H9 (cell line): ENCODE results near the gene PTF1A. TPM values are rescaled to one million over a fixed set of nuclear protein-coding genes. Genes with fewer than 3 reads are reported as not detected.

Source experiments
- DNase-seq: peaks from one replicate; pipeline ENCODE4 v3.0.0-alpha.2; 2017
- H2AFZ ChIP-seq: one replicate; pipeline ENCODE4 v1.6.1; 2013; ENCODE audit warnings: mild to moderate bottlenecking, low read length, control low read depth, moderate library complexity
- H2AK5ac ChIP-seq: 2 replicates; pipeline ENCODE4 v1.6.1; 2013; ENCODE audit warnings: low read length, control low read depth, mixed read lengths; ENCODE audit not compliant: insufficient read length
- H2BK120ac ChIP-seq: one replicate; pipeline ENCODE4 v1.6.1; 2013; ENCODE audit warnings: low read depth, mild to moderate bottlenecking, low read length, control low read depth, inconsistent platforms; ENCODE audit not compliant: poor library complexity, severe bottlenecking
- H2BK12ac ChIP-seq: 2 replicates; pipeline ENCODE4 v1.6.1; 2013; ENCODE audit warnings: low read length, control low read depth, mixed read lengths, low read depth; ENCODE audit not compliant: insufficient read length
- H2BK15ac ChIP-seq: 2 replicates; pipeline ENCODE4 v1.6.1; 2013; ENCODE audit warnings: low read depth, low read length, control low read depth
- H2BK20ac ChIP-seq: one replicate; pipeline ENCODE4 v1.6.1; 2013; ENCODE audit warnings: low read depth, mild to moderate bottlenecking, low read length, control low read depth, inconsistent platforms; ENCODE audit not compliant: poor library complexity, severe bottlenecking
- H2BK5ac ChIP-seq: 2 replicates; pipeline ENCODE4 v1.6.1; 2013; ENCODE audit warnings: low read length, control low read depth, mixed read lengths; ENCODE audit not compliant: insufficient read length
- H3K14ac ChIP-seq: 2 replicates; pipeline ENCODE4 v1.6.1; 2013; ENCODE audit warnings: low read length, control low read depth; ENCODE audit not compliant: insufficient read depth
- H3K18ac ChIP-seq: 2 replicates; pipeline ENCODE4 v1.6.1; 2013; ENCODE audit warnings: low read depth, mild to moderate bottlenecking, mixed read lengths, low read length, control low read depth; ENCODE audit not compliant: insufficient read length
- H3K23ac ChIP-seq: 2 replicates; pipeline ENCODE4 v1.6.1; 2013; ENCODE audit warnings: low read length, control low read depth, mixed read lengths, low read depth; ENCODE audit not compliant: insufficient read length
- H3K23me2 ChIP-seq: 2 replicates; pipeline ENCODE4 v1.6.1; 2013; ENCODE audit warnings: low read depth, mild to moderate bottlenecking, mixed read lengths, low read length, control low read depth; ENCODE audit not compliant: insufficient read length, poor library complexity, severe bottlenecking
- H3K27ac ChIP-seq: 2 replicates; pipeline ENCODE4 v1.5.1; 2013; ENCODE audit warnings: low read length, control low read depth, mixed read lengths, low read depth; ENCODE audit not compliant: insufficient read length
- H3K27me3 ChIP-seq: 2 replicates; pipeline ENCODE4 v1.6.1; 2013; ENCODE audit warnings: low read length, control low read depth, inconsistent platforms; ENCODE audit not compliant: insufficient read depth
- H3K4ac ChIP-seq: 2 replicates; pipeline ENCODE4 v1.6.1; 2013; ENCODE audit warnings: low read depth, mild to moderate bottlenecking, control low read depth, inconsistent platforms, low read length, moderate library complexity
- H3K4me1 ChIP-seq: 2 replicates; pipeline ENCODE4 v1.6.1; 2013; ENCODE audit warnings: low read length, control low read depth, inconsistent platforms; ENCODE audit not compliant: insufficient read depth
- H3K4me2 ChIP-seq: 2 replicates; pipeline ENCODE4 v1.6.1; 2013; ENCODE audit warnings: low read length, control low read depth, mixed read lengths; ENCODE audit not compliant: insufficient read length, insufficient read depth
- H3K56ac ChIP-seq: 2 replicates; pipeline ENCODE4 v1.6.1; 2013; ENCODE audit warnings: low read depth, mild to moderate bottlenecking, mixed read lengths, low read length, control low read depth; ENCODE audit not compliant: insufficient read length
- H3K79me1 ChIP-seq: 2 replicates; pipeline ENCODE4 v1.6.1; 2013; ENCODE audit warnings: low read depth, mild to moderate bottlenecking, moderate library complexity, low read length, control low read depth, inconsistent platforms; ENCODE audit not compliant: insufficient read depth, poor library complexity, severe bottlenecking
- H3K79me2 ChIP-seq: 2 replicates; pipeline ENCODE4 v1.6.1; 2013; ENCODE audit warnings: low read length, control low read depth, inconsistent platforms; ENCODE audit not compliant: insufficient read depth
- H3K9ac ChIP-seq: 2 replicates; pipeline ENCODE4 v1.6.1; 2013; ENCODE audit warnings: low read length, control low read depth, mixed read lengths; ENCODE audit not compliant: insufficient read length; ENCODE audit errors: extremely low read depth
- H3K9me3 ChIP-seq: one replicate; pipeline ENCODE4 v1.6.1; 2013; ENCODE audit warnings: low read depth, low read length, inconsistent platforms; ENCODE audit not compliant: control insufficient read depth
- H3T11ph ChIP-seq: one replicate; pipeline ENCODE4 v1.6.1; 2013; ENCODE audit warnings: mild to moderate bottlenecking, low read length, control low read depth, inconsistent platforms
- H4K20me1 ChIP-seq: one replicate; pipeline ENCODE4 v1.6.1; 2013; ENCODE audit not compliant: control insufficient read depth, insufficient read length, insufficient read depth
- H4K5ac ChIP-seq: 2 replicates; pipeline ENCODE4 v1.6.1; 2013; ENCODE audit warnings: low read depth, mild to moderate bottlenecking, mixed read lengths, low read length, control low read depth; ENCODE audit not compliant: insufficient read length
- H4K8ac ChIP-seq: replicated peaks from 2 replicates; pipeline ENCODE4 v1.6.1; 2013; ENCODE audit warnings: low read length, control low read depth, mixed read lengths, low read depth; ENCODE audit not compliant: insufficient read length
- H4K91ac ChIP-seq: 2 replicates; pipeline ENCODE4 v1.6.1; 2013; ENCODE audit warnings: low read depth, mild to moderate bottlenecking, moderate library complexity, mixed read lengths, low read length, control low read depth; ENCODE audit not compliant: insufficient read length
- H3K27ac Mint-ChIP-seq, 3 experiments: 2 replicates in 2 of 3; 3 replicates in 1 of 3; pipeline ENCODE4 v1.8.0; 2020 to 2021; ENCODE audit warnings: mixed read lengths in 3 of 3, mild to moderate bottlenecking in 1 of 3, moderate library complexity in 1 of 3
- H3K27me3 Mint-ChIP-seq: 2 replicates; pipeline ENCODE4 v1.8.0; 2021; ENCODE audit warnings: low read depth, mild to moderate bottlenecking, moderate library complexity, mixed read lengths
- H3K36me3 Mint-ChIP-seq, 3 experiments: 2 replicates in 2 of 3; 3 replicates in 1 of 3; pipeline ENCODE4 v1.8.0; 2020 to 2021; ENCODE audit warnings: low read depth in 3 of 3, mixed read lengths in 3 of 3; ENCODE audit not compliant: insufficient read depth in 1 of 3
- H3K4me1 Mint-ChIP-seq, 2 experiments: 2 replicates each; pipeline ENCODE4 v1.8.0; 2020; ENCODE audit warnings: mixed read lengths in 2 of 2
- H3K4me3 Mint-ChIP-seq, 2 experiments: 2 replicates in 1 of 2; 3 replicates in 1 of 2; pipeline ENCODE4 v1.8.0; 2020 to 2021; ENCODE audit warnings: mild to moderate bottlenecking in 2 of 2, mixed read lengths in 2 of 2, moderate library complexity in 1 of 2
- H3K9me3 Mint-ChIP-seq, 2 experiments: 2 replicates in 1 of 2; 3 replicates in 1 of 2; pipeline ENCODE4 v1.8.0; 2020; ENCODE audit warnings: mild to moderate bottlenecking in 2 of 2, mixed read lengths in 2 of 2, moderate library complexity in 1 of 2
- WGBS: extraction: QIAGEN DNeasy Blood & Tissue Kit; methylation state at CpG from one replicate; pipeline ENCODE4 v1.1.7; 2013; ENCODE audit warnings: missing lambda C conversion rate, low lambda C conversion rate, mixed read lengths; ENCODE audit not compliant: insufficient read length; ENCODE audit errors: extremely low coverage; 5-methylcytosine and 5-hydroxymethylcytosine counted together
- total RNA-seq: library from RNA; stranded (reverse); gene quantifications from 2 replicates; pipeline ENCODE4 v1.2.1, GENCODE V29; 2021
- TF ChIP-seq, protein P1 (sequence below): fragments of 200-600 bp; sonication (generic); conservative IDR thresholded peaks from 3 replicates; pipeline ENCODE4 v1.8.0; 2021; ENCODE audit warnings: antibody characterized with exemption, mild to moderate bottlenecking

The PTF1A gene
- total RNA-seq, 1 experiment from 2014 or later = not detected

DNA sequence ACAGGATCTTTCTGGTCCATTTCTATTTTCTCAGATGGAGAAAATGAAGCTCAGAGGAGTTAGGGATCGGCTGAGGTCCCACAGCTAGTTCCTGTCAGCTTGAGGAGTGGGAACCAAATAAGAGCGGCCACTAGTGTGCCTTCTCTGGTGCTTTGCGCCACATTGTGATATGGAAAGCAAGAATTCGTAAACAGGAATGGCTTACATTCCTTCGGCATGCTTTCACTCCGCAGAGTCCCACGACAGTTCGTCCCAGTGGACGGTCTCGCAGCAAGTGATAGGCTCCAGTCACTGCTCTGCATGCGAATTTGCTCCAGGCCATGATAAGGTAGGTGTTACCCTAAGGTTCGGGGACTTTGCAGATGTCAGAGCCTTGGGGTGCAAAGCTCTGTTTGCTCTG, 41.5 kb upstream of the PTF1A start:
- H3K4me3 Mint-ChIP-seq = no peak overlapping the region
- H4K5ac ChIP-seq = no peak overlapping the region
- no peak overlapping the region for H2AK5ac ChIP-seq
- H3K9ac ChIP-seq = no peak overlapping the region
- H4K20me1 ChIP-seq = no peaks in the 10 kb centered on the region
- no peak overlapping the region for H3K27ac Mint-ChIP-seq
- H3K23ac ChIP-seq = no peak overlapping the region
- H3K4me2 ChIP-seq = no peak overlapping the region
- no peak overlapping the region for H3K4ac ChIP-seq
- H3K79me1 ChIP-seq = no peaks in the 10 kb centered on the region
- H2BK5ac ChIP-seq = no peak overlapping the region
- H2BK15ac ChIP-seq = no peak overlapping the region
- no peak for DNase-seq
- no peaks in the 10 kb centered on the region for H3K4me1 ChIP-seq
- no peak overlapping the region for H2AFZ ChIP-seq
- H3K36me3 Mint-ChIP-seq = no peaks in the 10 kb centered on the region
- H3K9me3 Mint-ChIP-seq = no peaks in the 10 kb centered on the region; a peak in 1 of 5 replicates
- no peaks in the 10 kb centered on the region for H3K9me3 ChIP-seq
- H4K91ac ChIP-seq = no peak overlapping the region
- H3K14ac ChIP-seq = no peak overlapping the region
- H3K79me2 ChIP-seq = no peaks in the 10 kb centered on the region
- no peak overlapping the region for H2BK120ac ChIP-seq
- no peak overlapping the region for H2BK12ac ChIP-seq
- TF ChIP-seq, protein P1, sequence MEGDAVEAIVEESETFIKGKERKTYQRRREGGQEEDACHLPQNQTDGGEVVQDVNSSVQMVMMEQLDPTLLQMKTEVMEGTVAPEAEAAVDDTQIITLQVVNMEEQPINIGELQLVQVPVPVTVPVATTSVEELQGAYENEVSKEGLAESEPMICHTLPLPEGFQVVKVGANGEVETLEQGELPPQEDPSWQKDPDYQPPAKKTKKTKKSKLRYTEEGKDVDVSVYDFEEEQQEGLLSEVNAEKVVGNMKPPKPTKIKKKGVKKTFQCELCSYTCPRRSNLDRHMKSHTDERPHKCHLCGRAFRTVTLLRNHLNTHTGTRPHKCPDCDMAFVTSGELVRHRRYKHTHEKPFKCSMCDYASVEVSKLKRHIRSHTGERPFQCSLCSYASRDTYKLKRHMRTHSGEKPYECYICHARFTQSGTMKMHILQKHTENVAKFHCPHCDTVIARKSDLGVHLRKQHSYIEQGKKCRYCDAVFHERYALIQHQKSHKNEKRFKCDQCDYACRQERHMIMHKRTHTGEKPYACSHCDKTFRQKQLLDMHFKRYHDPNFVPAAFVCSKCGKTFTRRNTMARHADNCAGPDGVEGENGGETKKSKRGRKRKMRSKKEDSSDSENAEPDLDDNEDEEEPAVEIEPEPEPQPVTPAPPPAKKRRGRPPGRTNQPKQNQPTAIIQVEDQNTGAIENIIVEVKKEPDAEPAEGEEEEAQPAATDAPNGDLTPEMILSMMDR = no peak
- WGBS = no CpG with 5 or more reads among the region's 12 CpGs
- H3K27me3 ChIP-seq = no peaks in the 10 kb centered on the region
- H3K56ac ChIP-seq = no peak overlapping the region
- H2BK20ac ChIP-seq = no peak overlapping the region
- peaks cover 2% of the 10 kb centered on the region for H3K23me2 ChIP-seq
- H3K4me1 Mint-ChIP-seq = no peaks in the 10 kb centered on the region
- no peak overlapping the region for H3K27ac ChIP-seq
- H3K18ac ChIP-seq = no peak overlapping the region
- no peak overlapping the region for H3T11ph ChIP-seq
- H4K8ac ChIP-seq = no peak overlapping the region
- H3K27me3 Mint-ChIP-seq = peaks cover 5% of the 10 kb centered on the region
